HFFc6 (cell line): ENCODE data around the gene LRRC27. TPM values are rescaled to one million over a fixed set of nuclear protein-coding genes. Genes with fewer than 3 reads are reported as not detected.

ENCODE experiments used
- DNase-seq: peaks from one replicate; pipeline ENCODE4 v3.0.0-alpha.2; 2018
- H3K27ac Mint-ChIP-seq: 2 replicates; pipeline ENCODE4 v1.8.0; 2020; ENCODE audit warnings: mild to moderate bottlenecking, mixed read lengths
- H3K27me3 Mint-ChIP-seq: 2 replicates; pipeline ENCODE4 v1.8.0; 2021; ENCODE audit warnings: mild to moderate bottlenecking, moderate library complexity, mixed read lengths; ENCODE audit not compliant: insufficient read depth
- H3K36me3 Mint-ChIP-seq: 2 replicates; pipeline ENCODE4 v1.8.0; 2021; ENCODE audit warnings: low read depth, mixed read lengths
- H3K4me1 Mint-ChIP-seq: 2 replicates; pipeline ENCODE4 v1.8.0; 2020; ENCODE audit warnings: low read depth, mixed read lengths
- H3K4me3 Mint-ChIP-seq: 2 replicates; pipeline ENCODE4 v1.8.0; 2020; ENCODE audit warnings: mild to moderate bottlenecking, moderate library complexity, mixed read lengths
- H3K9me3 Mint-ChIP-seq: 2 replicates; pipeline ENCODE4 v1.8.0; 2020; ENCODE audit warnings: mild to moderate bottlenecking, mixed read lengths
- CTCF ChIP-seq: fragments of 200-600 bp; sonication (generic); IDR thresholded peaks from 2 replicates; pipeline ENCODE4 v1.5.0; 2021; ENCODE audit warnings: antibody characterized with exemption, mild to moderate bottlenecking
- total RNA-seq, 6 experiments: library from RNA; stranded (reverse); fragmentation: NEBNext Ultra II Directional; extraction: Animal tissue kit (Norgen Biotek cat#: 25700); gene quantifications; 2 replicates in 1 of 6; 3 replicates in 5 of 6; pipeline ENCODE4 v1.2.3, GENCODE V29; 2021

LRRC27 gene
- total RNA-seq, 6 experiments from 2014 or later = 4.7 to 6.7 (median 6.0) TPM

GRCh38 chr10:132392811-132393694 lies 61.1 kb downstream of the LRRC27 start:
- Mint-ChIP-seq H3K27ac (peak overlapping the region; percentile 67), H3K27me3 (peaks cover 2% of the 10 kb centered on the region), H3K4me3 (no peak overlapping the region), H3K4me1 (peaks cover 18% of the 10 kb centered on the region), H3K9me3 (no peaks in the 10 kb centered on the region), H3K36me3 (no peaks in the 10 kb centered on the region)
- no peak for TF ChIP-seq CTCF
- peak; percentile 71 for DNase-seq

- H3K4me3 Mint-ChIP-seq = no peak overlapping the region
- TF ChIP-seq CTCF = no peak
- H3K27me3 Mint-ChIP-seq = peaks cover 2% of the 10 kb centered on the region
- H3K27ac Mint-ChIP-seq = peak overlapping the region; percentile 67
- H3K9me3 Mint-ChIP-seq = no peaks in the 10 kb centered on the region
- no peak for DNase-seq
- peaks cover 21% of the 10 kb centered on the region for H3K4me1 Mint-ChIP-seq
- H3K36me3 Mint-ChIP-seq = no peaks in the 10 kb centered on the region
These were observed 61.7 kb downstream of the LRRC27 start for GRCh38 chr10:132393695-132394181.

DNA sequence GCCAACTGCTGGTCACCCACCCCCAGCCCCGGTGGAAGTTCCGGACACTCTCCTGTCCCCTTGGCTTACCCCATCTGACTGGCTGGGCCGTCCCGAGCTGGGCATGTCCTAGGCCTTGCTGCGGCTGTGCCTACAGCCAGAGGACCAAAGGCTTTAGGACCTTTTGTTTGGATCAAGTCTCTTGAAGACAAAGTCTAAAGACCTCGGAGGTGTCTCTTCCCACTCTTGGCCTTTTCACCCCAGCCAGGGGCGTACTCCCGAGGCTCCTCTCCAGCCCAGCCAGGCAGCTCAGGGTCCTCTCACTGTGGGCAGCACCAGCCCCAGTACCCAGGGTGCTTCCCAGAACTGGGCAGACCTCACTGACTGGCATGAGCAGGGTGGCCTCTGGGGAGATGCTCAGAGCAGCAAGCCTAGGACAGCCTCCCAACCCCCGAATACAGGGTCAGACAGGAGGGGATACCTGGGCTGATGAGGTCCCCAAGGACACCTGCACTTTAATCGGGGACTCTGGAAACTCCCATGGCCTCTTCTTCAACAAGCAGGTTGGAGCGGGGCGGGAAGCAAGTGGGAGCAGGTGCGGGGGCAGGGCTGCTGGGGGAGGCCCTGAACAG lies 62.3 kb downstream of the LRRC27 start:
- Mint-ChIP-seq H3K27ac (no peak overlapping the region), H3K4me3 (no peak overlapping the region)
- no peak for TF ChIP-seq CTCF

DNA sequence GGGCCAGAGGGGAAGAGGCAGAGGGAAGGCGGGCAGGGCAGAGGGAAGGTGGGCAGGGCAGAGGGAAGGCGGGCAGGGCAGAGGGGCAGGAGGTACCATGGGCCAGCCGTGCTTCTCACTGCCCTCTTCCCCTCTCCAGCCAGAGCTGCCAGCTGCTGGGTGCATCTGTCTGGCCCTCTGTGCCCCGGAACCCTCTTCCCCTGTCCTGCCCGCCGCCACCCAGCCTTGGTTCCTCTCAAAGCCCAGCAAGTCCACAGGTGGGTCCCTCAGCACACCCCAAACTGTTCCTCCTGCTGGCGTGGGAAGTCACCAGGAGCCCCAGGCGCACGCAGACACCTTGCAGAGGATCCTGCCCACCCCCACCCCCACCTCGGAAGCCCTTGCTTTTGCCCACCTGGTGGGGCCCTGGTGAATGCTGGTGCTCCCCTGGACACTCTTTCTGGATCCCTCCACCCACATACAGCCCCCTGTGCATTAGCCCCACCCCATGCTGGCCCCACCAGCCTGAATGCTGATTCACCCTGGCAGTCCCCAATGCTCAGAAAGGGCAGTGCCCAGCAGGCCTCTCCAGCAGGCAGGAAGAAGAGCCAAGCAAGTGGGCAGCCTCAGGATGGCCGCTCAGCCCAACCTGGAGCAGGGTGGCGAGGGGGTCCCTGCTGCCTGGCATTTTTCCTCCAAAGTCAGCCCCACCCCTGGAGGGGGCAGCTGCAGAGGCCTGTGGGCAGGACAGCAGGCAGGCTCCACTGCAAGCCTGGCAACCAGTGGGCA lies 63.1 kb downstream of the LRRC27 start:
- no peak for TF ChIP-seq CTCF
- H3K36me3 Mint-ChIP-seq = no peaks in the 10 kb centered on the region
- H3K4me1 Mint-ChIP-seq = peaks cover 21% of the 10 kb centered on the region
- no peaks in the 10 kb centered on the region for H3K9me3 Mint-ChIP-seq
- H3K4me3 Mint-ChIP-seq = no peak overlapping the region
- H3K27ac Mint-ChIP-seq = no peak overlapping the region; the same call in 1 of the 2 replicates
- peaks cover 2% of the 10 kb centered on the region for H3K27me3 Mint-ChIP-seq
- DNase-seq = no peak

More for the DNA sequence above, 62.3 kb downstream of the LRRC27 start:
- DNase-seq = no peak
- no peaks in the 10 kb centered on the region for H3K9me3 Mint-ChIP-seq
- H3K27me3 Mint-ChIP-seq = peaks cover 2% of the 10 kb centered on the region
- H3K4me1 Mint-ChIP-seq = peaks cover 21% of the 10 kb centered on the region
- no peaks in the 10 kb centered on the region for H3K36me3 Mint-ChIP-seq

DNA sequence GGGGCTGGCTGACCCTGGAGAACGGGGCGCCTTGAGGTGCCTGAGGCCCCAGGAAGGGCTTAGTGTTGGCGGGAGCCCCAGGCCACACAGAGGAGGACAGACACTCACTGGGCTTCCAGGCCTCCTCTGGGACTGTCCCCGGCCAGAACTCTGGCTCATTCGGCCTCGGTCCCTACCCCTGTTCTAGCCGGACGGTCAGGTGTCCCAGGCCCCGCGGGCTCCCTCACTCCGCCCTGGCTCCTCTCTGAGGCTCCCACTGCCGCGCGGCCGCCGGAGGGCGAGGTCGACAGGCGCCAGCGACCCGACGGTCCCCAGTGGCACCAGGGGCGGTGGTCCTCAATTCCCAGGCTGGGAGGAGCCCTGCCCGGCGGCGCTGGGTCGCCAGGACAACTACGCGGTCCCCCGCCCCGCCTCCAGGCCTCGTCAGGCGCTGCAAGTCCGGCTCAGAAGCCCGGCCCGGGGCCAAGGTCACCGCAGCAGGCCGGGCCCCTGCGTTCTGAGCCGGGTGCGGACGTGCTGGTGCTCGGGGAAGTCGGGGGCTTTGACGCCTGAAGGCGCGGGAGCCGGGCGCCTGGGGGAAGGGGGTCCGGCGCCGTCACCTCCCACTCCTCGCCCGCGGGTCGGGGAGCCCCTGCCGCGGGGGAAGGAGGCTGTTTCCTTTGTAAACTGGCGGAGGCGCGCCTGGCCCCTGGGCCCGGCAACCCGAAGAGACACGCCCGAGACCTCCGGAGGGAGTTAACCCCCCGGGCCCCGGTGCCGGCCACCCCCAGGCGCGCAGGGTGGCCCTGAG lies 63.9 kb downstream of the LRRC27 start:
- Mint-ChIP-seq H3K9me3 (no peaks in the 10 kb centered on the region), H3K36me3 (no peaks in the 10 kb centered on the region), H3K4me1 (peaks cover 21% of the 10 kb centered on the region), H3K27me3 (no peaks in the 10 kb centered on the region; the same call in 1 of the 2 replicates), H3K4me3 (no peak overlapping the region), H3K27ac (no peak overlapping the region)
- TF ChIP-seq CTCF = no peak
- no peak for DNase-seq
